Smooth muscle cell (in vitro differentiated cells): Measurements from ENCODE around the gene DIP2B. TPM values are rescaled to one million over a fixed set of nuclear protein-coding genes. Genes with fewer than 3 reads are reported as not detected.
A peak's percentile ranks its signal among the peaks of the same experiment; 100 is the strongest.

Experiments
- DNase-seq: peaks from one replicate; lab custom pipeline; 2025; ENCODE audit not compliant: unreplicated experiment; lab: John Stamatoyannopoulos, UW
- H2AFZ ChIP-seq: fragments of 200-600 bp; sonication (generic); 2 replicates; pipeline ENCODE4 v1.6.0; 2016; ENCODE audit warnings: antibody characterized with exemption, low read depth, mild to moderate bottlenecking
- H3F3A ChIP-seq: fragments of 200-600 bp; sonication (generic); 2 replicates; pipeline ENCODE4 v1.6.0; 2017; ENCODE audit warnings: antibody characterized with exemption, low read depth
- H3K27ac ChIP-seq: fragments of 200-600 bp; sonication (generic); 2 replicates; pipeline ENCODE4 v1.5.1; 2016; ENCODE audit warnings: low read depth, mild to moderate bottlenecking
- H3K27me3 ChIP-seq: fragments of 200-600 bp; sonication (generic); 2 replicates; pipeline ENCODE4 v1.6.1; 2016; ENCODE audit warnings: low read depth, mild to moderate bottlenecking
- H3K36me3 ChIP-seq: fragments of 200-600 bp; sonication (generic); 2 replicates; pipeline ENCODE4 v1.5.1; 2016; ENCODE audit warnings: low read depth
- H3K4me1 ChIP-seq: fragments of 200-600 bp; sonication (generic); 2 replicates; pipeline ENCODE4 v1.5.1; 2016; ENCODE audit warnings: low read depth
- H3K4me2 ChIP-seq: fragments of 200-600 bp; sonication (generic); 2 replicates; pipeline ENCODE4 v1.6.0; 2016; ENCODE audit warnings: mild to moderate bottlenecking
- H3K4me3 ChIP-seq: fragments of 200-600 bp; sonication (generic); 2 replicates; pipeline ENCODE4 v1.5.1; 2016; ENCODE audit warnings: mild to moderate bottlenecking
- H3K79me2 ChIP-seq: fragments of 200-600 bp; sonication (generic); 2 replicates; pipeline ENCODE4 v1.6.0; 2016; ENCODE audit warnings: low read depth, mild to moderate bottlenecking
- H3K9ac ChIP-seq: fragments of 200-600 bp; sonication (generic); 2 replicates; pipeline ENCODE4 v1.6.0; 2016; ENCODE audit warnings: low read depth
- H3K9me3 ChIP-seq: fragments of 200-600 bp; sonication (generic); replicated peaks from 2 replicates; pipeline ENCODE4 v1.5.1; 2016; ENCODE audit warnings: low read depth
- H4K20me1 ChIP-seq: fragments of 200-600 bp; sonication (generic); 2 replicates; pipeline ENCODE4 v1.6.0; 2016; ENCODE audit warnings: low read depth
- WGBS: methylation state at CpG from one replicate; pipeline ENCODE4 v1.1.7; 2016; ENCODE audit warnings: low lambda C conversion rate; 5-methylcytosine and 5-hydroxymethylcytosine counted together
- polyA plus RNA-seq: library from polyadenylated mRNA; unstranded; fragments of >200 nt; fragmentation: Nextera tagmentation; extraction: Ambion mirVana; gene quantifications from 2 replicates; pipeline ENCODE4 v1.2.1, GENCODE V29; 2016
- total RNA-seq: library from RNA; depleted of rRNA; stranded (reverse); fragments of >200 nt; gene quantifications from 2 replicates; pipeline ENCODE4 v1.2.3, GENCODE V29; 2014
- TF ChIP-seq, protein P1 (sequence below): fragments of 200-600 bp; sonication (generic); IDR thresholded peaks from 2 replicates; pipeline ENCODE4 v1.5.1; 2017; ENCODE audit warnings: borderline replicate concordance, mild to moderate bottlenecking, antibody characterized with exemption; ENCODE audit not compliant: insufficient read depth, poor library complexity, severe bottlenecking

Gene DIP2B
- total and polyA plus RNA-seq, 2 experiments from 2014 or later: 5.8 to 35.2 TPM

- Histone ChIP-seq H3K4me2 (no peak overlapping the region), H3F3A (peaks cover 6% of the 10 kb centered on the region), H3K9ac (no peak overlapping the region), H3K9me3 (no peaks in the 10 kb centered on the region), H3K27ac (no peak overlapping the region), H3K36me3 (no peaks in the 10 kb centered on the region), H3K27me3 (no peaks in the 10 kb centered on the region), H3K4me3 (no peak overlapping the region), H3K4me1 (no peaks in the 10 kb centered on the region), H2AFZ (no peak overlapping the region), H3K79me2 (peaks cover 10% of the 10 kb centered on the region), H4K20me1 (no peaks in the 10 kb centered on the region)
- TF ChIP-seq, protein P1, sequence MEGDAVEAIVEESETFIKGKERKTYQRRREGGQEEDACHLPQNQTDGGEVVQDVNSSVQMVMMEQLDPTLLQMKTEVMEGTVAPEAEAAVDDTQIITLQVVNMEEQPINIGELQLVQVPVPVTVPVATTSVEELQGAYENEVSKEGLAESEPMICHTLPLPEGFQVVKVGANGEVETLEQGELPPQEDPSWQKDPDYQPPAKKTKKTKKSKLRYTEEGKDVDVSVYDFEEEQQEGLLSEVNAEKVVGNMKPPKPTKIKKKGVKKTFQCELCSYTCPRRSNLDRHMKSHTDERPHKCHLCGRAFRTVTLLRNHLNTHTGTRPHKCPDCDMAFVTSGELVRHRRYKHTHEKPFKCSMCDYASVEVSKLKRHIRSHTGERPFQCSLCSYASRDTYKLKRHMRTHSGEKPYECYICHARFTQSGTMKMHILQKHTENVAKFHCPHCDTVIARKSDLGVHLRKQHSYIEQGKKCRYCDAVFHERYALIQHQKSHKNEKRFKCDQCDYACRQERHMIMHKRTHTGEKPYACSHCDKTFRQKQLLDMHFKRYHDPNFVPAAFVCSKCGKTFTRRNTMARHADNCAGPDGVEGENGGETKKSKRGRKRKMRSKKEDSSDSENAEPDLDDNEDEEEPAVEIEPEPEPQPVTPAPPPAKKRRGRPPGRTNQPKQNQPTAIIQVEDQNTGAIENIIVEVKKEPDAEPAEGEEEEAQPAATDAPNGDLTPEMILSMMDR: no peak
- DNase-seq: no peak
- WGBS: over 99% methylated on average over 4 of the region's 4 CpGs
These were observed 134.9 kb downstream of the DIP2B start for GRCh38 chr12:50639721-50640120.

GRCh38 chr12:50640321-50640939 is 135.6 kb downstream of the DIP2B start:
- H3K4me1 ChIP-seq: no peaks in the 10 kb centered on the region
- no peak for DNase-seq
- TF ChIP-seq, protein P1: no peak
- no peak overlapping the region for H3K4me3 ChIP-seq
- H3K4me2 ChIP-seq: no peak overlapping the region
- WGBS: 94% methylated on average over 7 of the region's 7 CpGs
- no peaks in the 10 kb centered on the region for H3K9me3 ChIP-seq
- H3K9ac ChIP-seq: no peak overlapping the region
- H3K36me3 ChIP-seq: no peaks in the 10 kb centered on the region
- H3K79me2 ChIP-seq: peaks cover 11% of the 10 kb centered on the region
- no peaks in the 10 kb centered on the region for H3K27me3 ChIP-seq
- H3K27ac ChIP-seq: no peak overlapping the region
- H4K20me1 ChIP-seq: no peaks in the 10 kb centered on the region
- peaks cover 6% of the 10 kb centered on the region for H3F3A ChIP-seq
- H2AFZ ChIP-seq: no peak overlapping the region

DNA sequence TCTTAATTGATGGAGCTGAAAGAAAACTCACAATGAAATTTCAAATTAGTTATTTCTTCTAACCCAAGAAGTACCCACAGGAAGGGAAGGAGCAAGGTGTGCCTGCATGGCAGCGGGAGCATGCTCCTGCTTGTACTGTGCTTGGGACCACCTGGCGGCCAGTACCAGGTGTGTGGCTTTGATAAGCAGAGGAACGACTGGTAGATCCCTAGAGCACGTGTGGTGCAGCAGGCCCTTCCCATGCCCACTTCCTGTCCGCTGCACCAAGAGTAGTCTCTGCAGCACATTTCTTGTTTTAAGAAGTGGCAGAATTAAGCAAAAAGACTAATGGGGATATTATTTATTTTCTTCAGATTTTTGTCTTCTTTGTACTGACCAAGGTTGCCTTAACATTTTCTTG is 136.8 kb downstream of the DIP2B start:
- peaks cover 8% of the 10 kb centered on the region for H3F3A ChIP-seq
- peak overlapping the region; percentile 76 for H3K27ac ChIP-seq
- H3K27me3 ChIP-seq: no peaks in the 10 kb centered on the region
- H3K9me3 ChIP-seq: no peaks in the 10 kb centered on the region
- H3K79me2 ChIP-seq: peaks cover 14% of the 10 kb centered on the region
- no peaks in the 10 kb centered on the region for H4K20me1 ChIP-seq
- DNase-seq: no peak
- 82% methylated on average over 5 of the region's 5 CpGs for WGBS
- H2AFZ ChIP-seq: no peak overlapping the region
- H3K4me3 ChIP-seq: no peak overlapping the region
- no peaks in the 10 kb centered on the region for H3K4me1 ChIP-seq
- no peaks in the 10 kb centered on the region for H3K36me3 ChIP-seq
- TF ChIP-seq, protein P1: no peak
- H3K4me2 ChIP-seq: no peak overlapping the region
- H3K9ac ChIP-seq: no peak overlapping the region

DNA sequence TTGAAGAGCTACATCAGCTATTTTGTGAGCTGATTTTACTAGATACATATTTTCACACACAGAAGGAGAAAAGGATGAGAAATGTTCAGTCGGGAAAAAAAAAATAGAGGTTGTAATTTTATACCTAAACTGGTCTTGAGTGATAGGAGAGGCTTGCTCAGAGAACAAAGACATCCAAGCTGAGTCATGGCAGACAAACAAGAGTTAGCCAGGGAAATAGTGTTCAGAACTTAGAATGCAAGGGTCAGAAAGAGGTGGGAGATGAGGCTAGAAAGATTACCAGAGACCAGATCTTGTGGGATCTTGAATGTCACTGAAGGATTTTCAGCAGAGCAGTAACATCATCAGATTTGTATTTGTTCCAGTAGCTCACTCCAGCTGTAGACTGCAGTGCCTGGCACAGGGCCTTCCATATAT is 137.3 kb downstream of the DIP2B start:
- no peak overlapping the region for H3K4me2 ChIP-seq
- H3K9ac ChIP-seq: no peak overlapping the region
- peaks cover 13% of the 10 kb centered on the region for H3F3A ChIP-seq

More for the DNA sequence above, 137.3 kb downstream of the DIP2B start:
- H3K27ac ChIP-seq: peak overlapping the region; percentile 76
- H3K79me2 ChIP-seq: peaks cover 14% of the 10 kb centered on the region
- no peak overlapping the region for H3K4me3 ChIP-seq
- no peaks in the 10 kb centered on the region for H4K20me1 ChIP-seq
- no peak overlapping the region for H2AFZ ChIP-seq
- no peaks in the 10 kb centered on the region for H3K36me3 ChIP-seq
- H3K9me3 ChIP-seq: no peaks in the 10 kb centered on the region
- 50% methylated on average over 1 of the region's 1 CpG for WGBS
- H3K4me1 ChIP-seq: no peaks in the 10 kb centered on the region
- DNase-seq: no peak
- H3K27me3 ChIP-seq: no peaks in the 10 kb centered on the region
- TF ChIP-seq, protein P1: no peak
